Smooth muscle cell of trachea (primary cell): ENCODE measurements around the gene HTR3D. TPM values are rescaled to one million over a fixed set of nuclear protein-coding genes. Genes with fewer than 3 reads are reported as not detected.

ENCODE experiments used
- total RNA-seq: library from RNA; depleted of rRNA; stranded (reverse); fragments of >200 nt; gene quantifications from 2 replicates; pipeline ENCODE4 v1.2.1, GENCODE V29; 2014

The HTR3D gene, protein sequence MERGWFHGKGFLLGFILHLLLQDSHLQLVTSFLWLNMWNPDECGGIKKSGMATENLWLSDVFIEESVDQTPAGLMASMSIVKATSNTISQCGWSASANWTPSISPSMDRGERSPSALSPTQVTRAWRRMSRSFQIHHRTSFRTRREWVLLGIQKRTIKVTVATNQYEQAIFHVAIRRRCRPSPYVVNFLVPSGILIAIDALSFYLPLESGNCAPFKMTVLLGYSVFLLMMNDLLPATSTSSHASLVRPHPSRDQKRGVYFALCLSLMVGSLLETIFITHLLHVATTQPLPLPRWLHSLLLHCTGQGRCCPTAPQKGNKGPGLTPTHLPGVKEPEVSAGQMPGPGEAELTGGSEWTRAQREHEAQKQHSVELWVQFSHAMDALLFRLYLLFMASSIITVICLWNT
- total RNA-seq, result not detected in 2 replicates

DNA sequence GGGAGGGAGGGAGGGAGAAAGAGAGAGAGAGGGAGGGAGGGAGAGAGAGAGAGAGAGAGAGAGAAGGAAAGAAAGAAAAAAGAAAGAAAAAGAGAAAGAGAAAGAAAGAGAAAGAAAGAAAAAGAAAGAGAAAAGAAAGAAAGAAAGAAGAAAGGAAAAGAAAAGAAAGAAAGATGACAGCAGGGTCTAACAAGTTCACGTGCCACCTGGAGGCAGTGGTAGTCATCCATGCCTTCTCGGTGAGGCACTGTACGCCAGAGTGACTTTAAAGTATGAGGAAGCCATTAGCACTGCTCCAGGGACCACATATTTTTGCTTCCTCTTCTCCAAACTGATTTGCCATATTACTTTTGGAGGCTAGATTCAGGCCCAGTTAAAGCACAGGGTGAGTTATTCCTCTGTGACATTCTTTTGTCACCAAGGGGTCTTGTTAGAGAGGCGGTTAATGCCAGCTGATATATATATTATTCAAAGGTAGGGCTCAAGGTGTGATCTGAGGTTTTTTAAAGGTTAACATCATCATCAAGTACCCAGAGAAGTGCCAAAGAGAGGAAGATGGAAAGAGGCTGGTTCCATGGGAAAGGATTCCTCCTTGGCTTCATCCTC lies at the start of gene HTR3D:
Gene HTR3D (plus strand): TSS at position 556 of the 606 bp plus-strand sequence. CDS start 0 bp downstream, at position 556.

GRCh38 chr3:184017672-184018423 lies 13.7 kb upstream of the HTR3D start, which contains the start of gene ABCC5:
ABCC5 (minus strand) TSS chr3:184017884; CDS start chr3:184014392, 3,492 bp downstream.

DNA sequence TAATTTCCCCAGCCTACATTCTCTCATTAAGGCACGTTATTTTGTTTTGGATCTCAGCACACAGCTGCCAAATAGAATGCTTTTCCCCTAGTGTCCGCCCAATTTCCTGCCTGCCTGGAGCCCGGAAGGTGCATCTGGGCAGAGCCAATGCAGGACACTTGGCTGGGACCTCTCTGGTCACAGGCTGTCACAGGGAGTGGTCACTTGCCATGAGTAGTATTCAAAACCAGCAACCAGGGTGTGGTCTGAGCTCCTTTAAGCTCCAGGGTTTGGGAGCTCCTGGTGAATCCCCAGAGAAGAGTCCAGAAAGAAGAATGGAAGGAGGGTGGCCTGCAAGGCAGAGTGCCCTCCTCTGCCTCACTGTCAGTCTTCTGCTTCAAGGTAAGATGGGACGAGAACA lies 21.2 kb downstream of the HTR3D start, which contains the start of gene HTR3C:
Gene HTR3C (plus strand): TSS at position 281 of the 400 bp plus-strand sequence. CDS start 34 bp downstream, at position 315.

Other genes with a start within 250 kb of the HTR3D start
- gene MAP6D1, start 206.2 kb upstream of the HTR3D start, total RNA-seq, result 1.9 and 2.3 TPM in 2 replicates
- 30.9 and 46.7 TPM in 2 replicates for gene PARL, start 146.9 kb upstream of the HTR3D start, total RNA-seq
- gene ABCC5, start 13.9 kb upstream of the HTR3D start, total RNA-seq, result 18.6 and 21.0 TPM in 2 replicates
- not detected in 2 replicates for gene HTR3C, start 21.3 kb downstream of the HTR3D start, total RNA-seq
- gene HTR3E, start 65.3 kb downstream of the HTR3D start, total RNA-seq, result not detected in 2 replicates
- gene EIF2B5, start 103.6 kb downstream of the HTR3D start, total RNA-seq, result 25.0 and 32.1 TPM in 2 replicates
- gene DVL3, start 123.6 kb downstream of the HTR3D start, total RNA-seq, result 29.1 and 53.8 TPM in 2 replicates
- gene AP2M1, start 143.1 kb downstream of the HTR3D start, total RNA-seq, result 374 and 506 TPM in 2 replicates
- gene ABCF3, start 154.5 kb downstream of the HTR3D start, total RNA-seq, result 47.3 and 89.0 TPM in 2 replicates
- not detected in 2 replicates for gene VWA5B2, start 197.8 kb downstream of the HTR3D start, total RNA-seq
- gene ALG3, start 217.2 kb downstream of the HTR3D start, total RNA-seq, result 24.0 and 25.3 TPM in 2 replicates
- gene EEF1AKMT4, start 217.9 kb downstream of the HTR3D start, total RNA-seq, result 0.87 and 2.0 TPM in 2 replicates
- gene CAMK2N2, start 229.8 kb downstream of the HTR3D start, total RNA-seq, result not detected in 2 replicates
- under 0.01 TPM in 1 of 2 replicates, not detected in the other for gene ECE2, start 244.3 kb downstream of the HTR3D start, total RNA-seq